HepG2 (cell line): Measurements from ENCODE around the gene CCDC191. TPM values are rescaled to one million over a fixed set of nuclear protein-coding genes. Genes with fewer than 3 reads are reported as not detected.

Experiments used
- GABPB1 ChIP-seq: IDR thresholded peaks from 2 replicates; pipeline ENCODE4 v1.6.1; 2016; ENCODE audit warnings: mild to moderate bottlenecking, missing genetic modification reagents, moderate library complexity, missing compliant biosample characterization
- JARID2 ChIP-seq: sonication (generic); formaldehyde crosslinking; IDR thresholded peaks from 2 replicates; pipeline ENCODE4 v1.8.1; 2023; ENCODE audit warnings: missing genetic modification reagents, inconsistent platforms; ENCODE audit not compliant: insufficient replicate concordance
- RAD21 ChIP-seq: fragments of 450-650 bp; formaldehyde crosslinking; IDR thresholded peaks from 2 replicates; pipeline ENCODE4 v1.5.0; 2020; ENCODE audit warnings: mild to moderate bottlenecking
- RCOR2 ChIP-seq: IDR thresholded peaks from 2 replicates; pipeline ENCODE4 v1.6.1; 2016; ENCODE audit warnings: missing biosample characterization, missing genetic modification reagents
- RXRB ChIP-seq: IDR thresholded peaks from 2 replicates; pipeline ENCODE4 v1.6.1; 2016; ENCODE audit warnings: borderline replicate concordance, missing genetic modification reagents, missing compliant biosample characterization
- SMAD9 ChIP-seq: sonication (generic); formaldehyde crosslinking; IDR thresholded peaks from 2 replicates; pipeline ENCODE4 v1.5.1; 2020; ENCODE audit warnings: mild to moderate bottlenecking, missing genetic modification reagents
- SNAI1 ChIP-seq: sonication (generic); formaldehyde crosslinking; IDR thresholded peaks from 2 replicates; pipeline ENCODE4 v1.5.0; 2020; ENCODE audit warnings: mild to moderate bottlenecking, missing genetic modification reagents, borderline replicate concordance
- SP5 ChIP-seq: IDR thresholded peaks from 2 replicates; pipeline ENCODE4 v1.6.1; 2016; ENCODE audit warnings: low read depth, borderline replicate concordance
- TBX2 ChIP-seq: sonication (generic); formaldehyde crosslinking; IDR thresholded peaks from 2 replicates; pipeline ENCODE4 v1.5.0; 2020; ENCODE audit warnings: missing genetic modification reagents, mild to moderate bottlenecking, borderline replicate concordance
- TRAFD1 ChIP-seq: sonication (generic); formaldehyde crosslinking; IDR thresholded peaks from 2 replicates; pipeline ENCODE4 v1.5.1; 2020; ENCODE audit warnings: missing genetic modification reagents, mild to moderate bottlenecking, borderline replicate concordance
- WIZ ChIP-seq: sonication (generic); formaldehyde crosslinking; IDR thresholded peaks from 2 replicates; pipeline ENCODE4 v1.5.1; 2020; ENCODE audit warnings: mild to moderate bottlenecking, missing genetic modification reagents
- ZBTB4 ChIP-seq: sonication (generic); formaldehyde crosslinking; IDR thresholded peaks from 2 replicates; pipeline ENCODE4 v1.4.0; 2020; ENCODE audit warnings: missing genetic modification reagents, mild to moderate bottlenecking, borderline replicate concordance
- ZFP1 ChIP-seq: IDR thresholded peaks from 2 replicates; pipeline ENCODE4 v1.6.1; 2016
- ZNF547 ChIP-seq: sonication (generic); formaldehyde crosslinking; IDR thresholded peaks from 2 replicates; pipeline ENCODE4 v1.5.1; 2020; ENCODE audit warnings: mild to moderate bottlenecking, missing genetic modification reagents
- ZNF574 ChIP-seq: sonication (generic); formaldehyde crosslinking; IDR thresholded peaks from 2 replicates; pipeline ENCODE4 v1.4.0; 2020; ENCODE audit warnings: missing genetic modification reagents
- ZNF660 ChIP-seq: sonication (generic); formaldehyde crosslinking; IDR thresholded peaks from 2 replicates; pipeline ENCODE4 v1.5.1; 2020; ENCODE audit warnings: mild to moderate bottlenecking, low read depth, missing genetic modification reagents, borderline replicate concordance
- ZNF720 ChIP-seq: sonication (generic); formaldehyde crosslinking; IDR thresholded peaks from 2 replicates; pipeline ENCODE4 v1.4.0; 2020; ENCODE audit warnings: missing genetic modification reagents
- ZNF792 ChIP-seq: IDR thresholded peaks from 2 replicates; pipeline ENCODE4 v1.6.1; 2016
- ZSCAN5A ChIP-seq: sonication (generic); formaldehyde crosslinking; IDR thresholded peaks from 2 replicates; pipeline ENCODE4 v1.8.0; 2022; ENCODE audit warnings: mild to moderate bottlenecking, missing genetic modification reagents, borderline replicate concordance
- polyA plus RNA-seq, 8 experiments: library from polyadenylated mRNA; depleted of rRNA in 3 of 8; stranded (reverse) in 7 of 8; unstranded in 1 of 8; fragments of >200 nt; fragmentation: Illumina TruSeq in 4 of 8; extraction: Trizol in 4 of 8; gene quantifications; 2 replicates each; pipeline versions ENCODE4 v1.2.1 to v1.2.3, GENCODE V29; 2011 to 2016; ENCODE audit warnings: low read depth in 4 of 8, missing spikeins in 1 of 8, mixed read lengths in 1 of 8; ENCODE audit not compliant: insufficient read depth in 1 of 8
- total RNA-seq, 5 experiments: library from RNA; depleted of rRNA; stranded (reverse); fragments of >200 nt; fragmentation: Illumina TruSeq; extraction: Trizol; gene quantifications; 2 replicates each; pipeline ENCODE4 v1.2.3, GENCODE V29; 2016; ENCODE audit warnings: low read depth in 1 of 5

The CCDC191 gene
- total and polyA plus RNA-seq, 2 of the 13 experiments (the other 11 are each of a cell fraction or from before 2014, with no cell fraction given), result 0.91 to 1.4 TPM

- no peak; the same call in 1 of the 2 replicates for TF ChIP-seq ZSCAN5A
- peak; percentile 88 for TF ChIP-seq GABPB1 (CRISPR knock-in tag)
- TF ChIP-seq ZNF720 (CRISPR knock-in tag), result no peak
- no peak for TF ChIP-seq ZNF660 (CRISPR knock-in tag)
- no peak for TF ChIP-seq ZBTB4 (CRISPR knock-in tag)
- peak; percentile 66 for TF ChIP-seq TBX2 (CRISPR knock-in tag)
- no peak for TF ChIP-seq WIZ (CRISPR knock-in tag)
- TF ChIP-seq ZNF547, result no peak
- TF ChIP-seq RCOR2, result no peak
- no peak for TF ChIP-seq SNAI1
- peak; percentile 74; the same call in 1 of the 2 replicates for TF ChIP-seq TRAFD1 (CRISPR knock-in tag)
- TF ChIP-seq SP5 (CRISPR knock-in tag), result 0 out of 2 replicates have a peak, but pooled peaks have one; percentile 28
- TF ChIP-seq RXRB (CRISPR knock-in tag), result no peak; the same call in 1 of the 2 replicates
- TF ChIP-seq ZNF574 (CRISPR knock-in tag), result peak; percentile 87
- TF ChIP-seq JARID2, result no peak
- peak; percentile 76; the same call in 1 of the 2 replicates for TF ChIP-seq SMAD9 (CRISPR knock-in tag)
- no peak for TF ChIP-seq ZFP1 (CRISPR knock-in tag)
- TF ChIP-seq RAD21, result no peak
- TF ChIP-seq ZNF792 (CRISPR knock-in tag), result 0 out of 2 replicates have a peak, but pooled peaks have one; percentile 32
These were observed at the start of gene CCDC191, which contains the start of gene QTRT2 (continued) for GRCh38 chr3:114056130-114057010.
